ENCODE data around the gene PRAMEF12.
"Not testable (repeated sequence)": the region's sequence is repeated elsewhere in the genome, so short reads cannot be mapped to it uniquely, and the experiment has no call there.

Gene PRAMEF12

DNA sequence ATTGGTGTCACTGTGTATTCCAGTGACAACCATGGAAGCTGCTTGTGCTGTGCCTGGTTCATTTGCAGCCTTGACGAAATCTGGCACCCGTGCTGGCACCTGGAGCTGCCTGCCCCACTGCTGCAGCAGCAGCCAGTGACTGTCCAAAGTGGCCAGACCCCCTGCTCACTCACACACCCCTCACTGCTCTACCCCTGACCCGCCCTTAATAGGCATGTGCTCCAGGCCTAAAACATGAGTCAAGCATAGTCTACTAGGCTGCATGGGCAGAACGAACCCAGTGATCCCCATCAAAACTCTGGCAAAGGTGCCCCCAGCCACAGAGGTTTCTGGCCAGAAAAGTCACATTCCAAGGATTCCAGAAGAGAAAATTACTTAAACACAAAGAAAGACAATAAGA lies 25.4 kb downstream of the PRAMEF12 start:
- Histone ChIP-seq H3K36me3 (ENCODE audit: control insufficient read depth, insufficient read depth, low read length, severe bottlenecking) (no peaks in the 10 kb centered on the region), H3K27me3 (replicated peaks; ENCODE audit: control insufficient read depth, insufficient read depth, low read length) (no peaks in the 10 kb centered on the region), H3K9ac (ENCODE audit: low read length) (no peak overlapping the region), H3K4me3 (ENCODE audit: low read length) (no peak overlapping the region), H3K4me1 (ENCODE audit: control insufficient read depth, insufficient read depth, low read length) (no peaks in the 10 kb centered on the region), H3K9me3 (ENCODE audit: control insufficient read depth, low read length) (no peaks in the 10 kb centered on the region)
- no peak for DNase-seq (ENCODE audit: low read depth)

DNA sequence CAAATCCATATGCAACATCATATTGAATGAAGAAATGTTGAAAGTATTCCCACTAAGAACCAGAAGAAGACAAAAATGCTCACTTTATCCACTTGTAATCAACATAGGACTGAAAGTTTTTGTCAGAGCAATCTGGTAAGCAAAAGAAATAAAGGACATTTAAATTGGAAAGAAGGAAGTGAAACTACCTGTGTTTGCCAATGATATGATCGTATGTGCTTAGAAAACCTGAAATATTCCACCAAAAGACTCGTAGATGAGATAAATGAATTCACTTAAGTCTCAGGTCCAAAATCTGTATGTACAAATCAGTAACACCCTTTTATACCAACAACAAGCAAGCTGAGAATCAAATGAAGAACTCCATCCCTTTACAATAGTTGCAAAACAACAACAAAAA lies 26.2 kb downstream of the PRAMEF12 start:
- Histone ChIP-seq H3K4me1 (ENCODE audit: control insufficient read depth, insufficient read depth, low read length) (no peaks in the 10 kb centered on the region), H3K27me3 (replicated peaks; ENCODE audit: control insufficient read depth, insufficient read depth, low read length) (no peaks in the 10 kb centered on the region), H3K9ac (ENCODE audit: low read length) (no peak overlapping the region), H3K36me3 (ENCODE audit: control insufficient read depth, insufficient read depth, low read length, severe bottlenecking) (no peaks in the 10 kb centered on the region), H3K9me3 (ENCODE audit: control insufficient read depth, low read length) (peaks cover 3% of the 10 kb centered on the region), H3K4me3 (ENCODE audit: low read length) (no peak overlapping the region)
- no peak for DNase-seq (ENCODE audit: low read depth)

- Histone ChIP-seq H3K36me3 (ENCODE audit: control insufficient read depth, insufficient read depth, low read length, severe bottlenecking) (no peaks in the 10 kb centered on the region), H3K4me3 (ENCODE audit: low read length) (no peak overlapping the region), H3K9ac (ENCODE audit: low read length) (no peak overlapping the region), H3K9me3 (ENCODE audit: control insufficient read depth, low read length) (peaks cover 6% of the 10 kb centered on the region), H3K27me3 (replicated peaks; ENCODE audit: control insufficient read depth, insufficient read depth, low read length) (no peaks in the 10 kb centered on the region), H3K4me1 (ENCODE audit: control insufficient read depth, insufficient read depth, low read length) (no peaks in the 10 kb centered on the region)
- no peak for DNase-seq (ENCODE audit: low read depth)
These were observed 36.4 kb downstream of the PRAMEF12 start for GRCh38 chr1:12809933-12810332.

DNA sequence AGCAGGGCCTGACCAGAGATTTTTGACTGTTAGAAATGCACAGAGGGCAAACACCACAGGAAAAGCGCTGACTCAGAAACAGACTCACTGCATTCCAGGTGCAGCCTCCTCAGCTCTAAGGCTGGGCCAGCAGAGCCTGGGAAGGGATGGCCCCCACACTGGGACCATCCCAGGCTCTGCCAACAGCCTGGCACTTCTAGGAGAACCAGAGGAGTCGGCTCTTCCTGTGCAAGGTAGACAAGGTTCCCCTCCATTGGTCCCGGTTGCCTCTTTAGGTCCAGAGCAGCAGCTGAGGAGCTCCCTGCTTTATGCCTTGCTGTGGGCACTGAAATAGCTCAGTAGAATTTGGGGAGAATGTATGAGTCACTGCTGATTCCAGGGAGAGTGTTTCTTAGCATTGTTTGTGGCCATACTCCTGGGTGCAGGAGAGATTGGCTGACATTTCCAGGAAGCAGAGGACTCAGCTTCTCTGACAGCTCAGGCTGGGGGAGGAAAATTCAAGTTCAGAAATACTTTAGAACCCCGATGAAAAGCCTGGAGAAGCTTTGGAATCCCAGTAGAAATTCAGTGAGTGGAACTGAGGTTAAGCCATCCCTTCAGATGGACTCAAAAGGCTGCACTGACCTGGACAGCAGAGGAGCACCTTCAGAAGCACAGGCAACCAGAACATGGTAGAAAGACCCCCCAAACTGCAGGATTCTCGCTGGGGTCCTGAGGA lies 37.3 kb downstream of the PRAMEF12 start:
- H3K27me3 ChIP-seq (replicated peaks; ENCODE audit: control insufficient read depth, insufficient read depth, low read length): no peaks in the 10 kb centered on the region
- no peak for DNase-seq (ENCODE audit: low read depth)

GRCh38 chr1:12811409-12811784 lies 37.9 kb downstream of the PRAMEF12 start:
- Histone ChIP-seq H3K9me3 (ENCODE audit: control insufficient read depth, low read length) (no peaks in the 10 kb centered on the region), H3K9ac (ENCODE audit: low read length) (no peak overlapping the region), H3K4me3 (ENCODE audit: low read length) (no peak overlapping the region), H3K27me3 (replicated peaks; ENCODE audit: control insufficient read depth, insufficient read depth, low read length) (no peaks in the 10 kb centered on the region), H3K36me3 (ENCODE audit: control insufficient read depth, insufficient read depth, low read length, severe bottlenecking) (no peaks in the 10 kb centered on the region), H3K4me1 (ENCODE audit: control insufficient read depth, insufficient read depth, low read length) (no peaks in the 10 kb centered on the region)
- no peak for DNase-seq (ENCODE audit: low read depth)

More for the DNA sequence above, 37.3 kb downstream of the PRAMEF12 start:
- Histone ChIP-seq H3K9ac (ENCODE audit: low read length) (no peak overlapping the region), H3K4me1 (ENCODE audit: control insufficient read depth, insufficient read depth, low read length) (no peaks in the 10 kb centered on the region), H3K4me3 (ENCODE audit: low read length) (no peak overlapping the region), H3K9me3 (ENCODE audit: control insufficient read depth, low read length) (no peaks in the 10 kb centered on the region), H3K36me3 (ENCODE audit: control insufficient read depth, insufficient read depth, low read length, severe bottlenecking) (no peaks in the 10 kb centered on the region)

- H3K36me3 ChIP-seq (ENCODE audit: control insufficient read depth, insufficient read depth, low read length, severe bottlenecking); H3K27me3 ChIP-seq (replicated peaks; ENCODE audit: control insufficient read depth, insufficient read depth, low read length); DNase-seq (ENCODE audit: low read depth); H3K4me3 ChIP-seq (ENCODE audit: low read length); H3K9ac ChIP-seq (ENCODE audit: low read length); H3K4me1 ChIP-seq (ENCODE audit: control insufficient read depth, insufficient read depth, low read length); H3K9me3 ChIP-seq (ENCODE audit: control insufficient read depth, low read length): not testable (repeated sequence)
These were observed 45.5 kb downstream of the PRAMEF12 start for GRCh38 chr1:12819061-12819460.

Data from adipocyte (in vitro differentiated cells).